ENCODE results near the gene PPP6R2.

- TF ChIP-seq JUN (IDR thresholded peaks at IDR 0.05) (no peak), JUNB (IDR thresholded peaks at IDR 0.05) (no peak), MAZ (IDR thresholded peaks at IDR 0.05; ENCODE audit: borderline replicate concordance, low read depth, low read length) (no peak), RAD21 (conservative IDR thresholded peaks at IDR 0.05 in 1 of 2, IDR thresholded peaks at IDR 0.05 in 1 of 2) (no peak), SMC3 (IDR thresholded peaks at IDR 0.05) (no peak), PBX3 (IDR thresholded peaks at IDR 0.05) (no peak), SREBF2 (IDR thresholded peaks at IDR 0.05) (no peak), POLR2A (IDR thresholded peaks at IDR 0.05; ENCODE audit: low read length) (no peak), ZFP36 (IDR thresholded peaks at IDR 0.05; ENCODE audit: borderline replicate concordance, partially characterized antibody) (no peak), EP300 (IDR thresholded peaks at IDR 0.05) (no peak), MYC (IDR thresholded peaks at IDR 0.05; ENCODE audit: borderline replicate concordance, low read length) (no peak)
- TF ChIP-seq, protein P1, sequence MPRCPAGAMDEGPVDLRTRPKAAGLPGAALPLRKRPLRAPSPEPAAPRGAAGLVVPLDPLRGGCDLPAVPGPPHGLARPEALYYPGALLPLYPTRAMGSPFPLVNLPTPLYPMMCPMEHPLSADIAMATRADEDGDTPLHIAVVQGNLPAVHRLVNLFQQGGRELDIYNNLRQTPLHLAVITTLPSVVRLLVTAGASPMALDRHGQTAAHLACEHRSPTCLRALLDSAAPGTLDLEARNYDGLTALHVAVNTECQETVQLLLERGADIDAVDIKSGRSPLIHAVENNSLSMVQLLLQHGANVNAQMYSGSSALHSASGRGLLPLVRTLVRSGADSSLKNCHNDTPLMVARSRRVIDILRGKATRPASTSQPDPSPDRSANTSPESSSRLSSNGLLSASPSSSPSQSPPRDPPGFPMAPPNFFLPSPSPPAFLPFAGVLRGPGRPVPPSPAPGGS (IDR thresholded peaks at IDR 0.05): no peak
- TF ChIP-seq, protein P2, sequence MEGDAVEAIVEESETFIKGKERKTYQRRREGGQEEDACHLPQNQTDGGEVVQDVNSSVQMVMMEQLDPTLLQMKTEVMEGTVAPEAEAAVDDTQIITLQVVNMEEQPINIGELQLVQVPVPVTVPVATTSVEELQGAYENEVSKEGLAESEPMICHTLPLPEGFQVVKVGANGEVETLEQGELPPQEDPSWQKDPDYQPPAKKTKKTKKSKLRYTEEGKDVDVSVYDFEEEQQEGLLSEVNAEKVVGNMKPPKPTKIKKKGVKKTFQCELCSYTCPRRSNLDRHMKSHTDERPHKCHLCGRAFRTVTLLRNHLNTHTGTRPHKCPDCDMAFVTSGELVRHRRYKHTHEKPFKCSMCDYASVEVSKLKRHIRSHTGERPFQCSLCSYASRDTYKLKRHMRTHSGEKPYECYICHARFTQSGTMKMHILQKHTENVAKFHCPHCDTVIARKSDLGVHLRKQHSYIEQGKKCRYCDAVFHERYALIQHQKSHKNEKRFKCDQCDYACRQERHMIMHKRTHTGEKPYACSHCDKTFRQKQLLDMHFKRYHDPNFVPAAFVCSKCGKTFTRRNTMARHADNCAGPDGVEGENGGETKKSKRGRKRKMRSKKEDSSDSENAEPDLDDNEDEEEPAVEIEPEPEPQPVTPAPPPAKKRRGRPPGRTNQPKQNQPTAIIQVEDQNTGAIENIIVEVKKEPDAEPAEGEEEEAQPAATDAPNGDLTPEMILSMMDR (IDR thresholded peaks at IDR 0.05): no peak
- TF ChIP-seq, protein P3, sequence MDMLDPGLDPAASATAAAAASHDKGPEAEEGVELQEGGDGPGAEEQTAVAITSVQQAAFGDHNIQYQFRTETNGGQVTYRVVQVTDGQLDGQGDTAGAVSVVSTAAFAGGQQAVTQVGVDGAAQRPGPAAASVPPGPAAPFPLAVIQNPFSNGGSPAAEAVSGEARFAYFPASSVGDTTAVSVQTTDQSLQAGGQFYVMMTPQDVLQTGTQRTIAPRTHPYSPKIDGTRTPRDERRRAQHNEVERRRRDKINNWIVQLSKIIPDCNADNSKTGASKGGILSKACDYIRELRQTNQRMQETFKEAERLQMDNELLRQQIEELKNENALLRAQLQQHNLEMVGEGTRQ (IDR thresholded peaks at IDR 0.05): no peak
Measured at GRCh38 chr22:50299785-50300619, 43.1 kb upstream of the PPP6R2 start.

All from A549 (cell line).